Activated T-helper 17 cell treated with anti-CD3 and anti-CD28 coated beads, Interleukin-2, amount 50 U/mL, for 72 hours (primary cell): ENCODE measurements around the gene HNF1A. TPM values are rescaled to one million over a fixed set of nuclear protein-coding genes. Genes with fewer than 3 reads are reported as not detected.
A peak's percentile ranks its signal among the peaks of the same experiment; 100 is the strongest.

Experiments used
- ATAC-seq: fragments of 150-1000 bp; cut with Tn5 transposase; replicated peaks from 2 replicates; pipeline ENCODE4 v1.10.0; 2021; ENCODE audit warnings: mild to moderate bottlenecking, moderate library complexity
- H3K27ac Mint-ChIP-seq: one replicate; pipeline ENCODE4 v1.8.0; 2022; ENCODE audit warnings: mixed read lengths
- H3K27me3 Mint-ChIP-seq: one replicate; pipeline ENCODE4 v1.8.0; 2022; ENCODE audit warnings: mixed read lengths
- H3K36me3 Mint-ChIP-seq: one replicate; pipeline ENCODE4 v1.8.0; 2022; ENCODE audit warnings: low read depth, mild to moderate bottlenecking, mixed read lengths
- H3K4me1 Mint-ChIP-seq: one replicate; pipeline ENCODE4 v1.8.0; 2022; ENCODE audit warnings: mixed read lengths
- H3K4me3 Mint-ChIP-seq: one replicate; pipeline ENCODE4 v1.8.0; 2022; ENCODE audit warnings: mild to moderate bottlenecking, mixed read lengths
- H3K9me3 Mint-ChIP-seq: one replicate; pipeline ENCODE4 v1.8.0; 2022; ENCODE audit warnings: mixed read lengths
- total RNA-seq, 2 donors: library from RNA; stranded (reverse); gene quantifications; one replicate each; pipeline ENCODE4 v1.2.3, GENCODE V29; 2022

The HNF1A gene
- total RNA-seq, 2 donors from 2014 or later = not detected

GRCh38 chr12:121003650-121004049 is 25.3 kb downstream of the HNF1A start:
- Mint-ChIP-seq H3K9me3 (no peaks in the 10 kb centered on the region), H3K36me3 (peaks cover 66% of the 10 kb centered on the region), H3K4me3 (no peak overlapping the region), H3K27me3 (no peaks in the 10 kb centered on the region), H3K27ac (no peak overlapping the region), H3K4me1 (no peaks in the 10 kb centered on the region)
- ATAC-seq = no peak

- Mint-ChIP-seq H3K27me3 (no peaks in the 10 kb centered on the region), H3K9me3 (no peaks in the 10 kb centered on the region), H3K4me1 (no peaks in the 10 kb centered on the region), H3K36me3 (peaks cover 73% of the 10 kb centered on the region), H3K27ac (peak overlapping the region; percentile 15), H3K4me3 (no peak overlapping the region)
- ATAC-seq = no peak
Measured at GRCh38 chr12:121004253-121004815, 26.0 kb downstream of the HNF1A start.

- no peaks in the 10 kb centered on the region for H3K27me3 Mint-ChIP-seq
- no peak overlapping the region for H3K4me3 Mint-ChIP-seq
- no peaks in the 10 kb centered on the region for H3K9me3 Mint-ChIP-seq
- H3K27ac Mint-ChIP-seq = no peak overlapping the region
- peaks cover 83% of the 10 kb centered on the region for H3K36me3 Mint-ChIP-seq
- ATAC-seq = peak; percentile 66
- H3K4me1 Mint-ChIP-seq = no peaks in the 10 kb centered on the region
Measured at GRCh38 chr12:121005346-121005815, 27.0 kb downstream of the HNF1A start.

DNA sequence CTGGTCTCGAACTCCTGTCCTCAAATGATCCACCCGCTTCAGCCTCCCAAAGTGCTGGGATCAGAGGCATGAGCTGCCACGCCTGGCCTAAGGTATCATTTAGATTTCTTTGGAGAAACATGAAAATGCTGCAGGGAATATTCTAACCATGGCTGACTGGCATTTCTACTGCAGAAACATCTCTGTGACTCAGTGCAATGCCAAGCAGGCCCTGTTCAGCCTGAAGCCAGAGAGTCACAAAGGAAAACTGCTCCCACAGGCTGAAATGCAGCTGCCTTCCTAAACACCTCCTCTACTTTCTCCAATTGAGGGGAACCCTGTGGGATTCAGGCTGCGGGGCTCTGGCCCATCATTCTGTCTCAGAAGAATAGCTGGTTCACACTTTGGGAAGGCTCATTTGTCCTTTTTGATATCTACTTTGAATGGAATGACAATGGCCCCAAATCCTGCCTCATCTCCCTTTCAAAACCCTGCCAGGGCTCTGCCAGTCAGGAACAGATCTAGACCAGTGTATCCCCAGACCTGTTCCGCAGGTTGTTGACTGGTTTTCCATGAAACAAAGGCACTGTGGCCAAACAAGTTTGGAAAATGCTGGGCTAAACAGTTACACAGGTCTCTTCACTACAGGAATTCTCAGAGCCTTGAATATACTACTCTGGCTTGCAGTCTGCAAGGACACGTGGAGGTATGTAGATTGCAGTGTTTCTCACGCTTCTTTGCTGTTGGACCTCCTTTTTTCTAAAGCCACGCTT is 30.2 kb downstream of the HNF1A start:
- H3K27me3 Mint-ChIP-seq = no peaks in the 10 kb centered on the region
- no peaks in the 10 kb centered on the region for H3K9me3 Mint-ChIP-seq
- peaks cover 92% of the 10 kb centered on the region for H3K36me3 Mint-ChIP-seq
- no peak overlapping the region for H3K27ac Mint-ChIP-seq
- H3K4me3 Mint-ChIP-seq = no peak overlapping the region
- peaks cover 7% of the 10 kb centered on the region for H3K4me1 Mint-ChIP-seq
- no peak for ATAC-seq

DNA sequence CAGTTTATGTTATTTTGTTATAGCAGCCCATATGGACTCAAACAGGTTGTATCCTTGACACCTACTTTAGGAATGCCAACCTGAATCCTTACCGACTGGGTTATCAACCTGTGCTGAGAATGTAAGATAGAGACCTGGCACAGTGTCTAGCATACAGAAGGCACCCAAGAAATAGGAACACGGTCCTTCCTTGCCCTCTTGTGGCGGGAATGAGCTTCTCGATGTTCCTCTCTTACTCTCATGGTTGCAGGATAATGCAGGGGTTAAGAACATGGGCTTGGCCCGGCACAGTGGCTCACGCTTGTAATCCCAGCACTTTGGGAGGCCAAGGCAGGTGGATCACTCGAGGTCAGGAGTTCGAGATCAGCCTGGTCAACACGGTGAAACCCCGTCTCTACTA is 31.4 kb downstream of the HNF1A start:
- H3K9me3 Mint-ChIP-seq = no peaks in the 10 kb centered on the region
- peaks cover 10% of the 10 kb centered on the region for H3K4me1 Mint-ChIP-seq
- ATAC-seq = no peak
- no peak overlapping the region for H3K27ac Mint-ChIP-seq
- no peaks in the 10 kb centered on the region for H3K27me3 Mint-ChIP-seq
- peaks cover 82% of the 10 kb centered on the region for H3K36me3 Mint-ChIP-seq
- H3K4me3 Mint-ChIP-seq = no peak overlapping the region

- Mint-ChIP-seq H3K9me3 (no peaks in the 10 kb centered on the region), H3K4me1 (peaks cover 16% of the 10 kb centered on the region), H3K27me3 (no peaks in the 10 kb centered on the region), H3K4me3 (no peak overlapping the region), H3K27ac (no peak overlapping the region), H3K36me3 (peaks cover 71% of the 10 kb centered on the region)
- no peak for ATAC-seq
Measured at GRCh38 chr12:121010860-121011259, 32.5 kb downstream of the HNF1A start.

DNA sequence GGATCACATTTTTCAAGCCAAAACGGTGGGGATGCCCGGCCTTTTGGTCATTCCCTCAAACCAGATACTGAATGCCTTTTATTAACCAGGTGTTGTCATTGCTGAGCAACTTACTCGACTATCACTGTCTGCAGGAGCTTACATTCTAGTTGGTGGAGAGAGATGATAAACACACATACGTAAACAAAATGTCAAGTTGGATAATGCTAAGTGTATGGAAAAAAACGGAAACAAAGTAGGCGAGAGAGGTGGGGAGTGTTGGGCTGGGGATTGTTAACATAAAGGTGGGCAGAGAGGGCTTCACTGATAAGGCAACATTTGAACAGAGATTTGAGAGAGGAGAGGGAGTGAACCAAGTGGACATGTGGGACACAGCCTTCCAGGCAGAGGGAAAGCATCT is 33.5 kb downstream of the HNF1A start:
- Mint-ChIP-seq H3K27me3 (no peaks in the 10 kb centered on the region), H3K4me1 (peaks cover 16% of the 10 kb centered on the region), H3K27ac (peak overlapping the region; percentile 59), H3K9me3 (no peaks in the 10 kb centered on the region), H3K36me3 (peaks cover 64% of the 10 kb centered on the region), H3K4me3 (no peak overlapping the region)
- ATAC-seq = no peak

- Mint-ChIP-seq H3K9me3 (no peaks in the 10 kb centered on the region), H3K27me3 (no peaks in the 10 kb centered on the region), H3K4me3 (no peak overlapping the region), H3K27ac (no peak overlapping the region), H3K36me3 (peaks cover 46% of the 10 kb centered on the region), H3K4me1 (peaks cover 16% of the 10 kb centered on the region)
- ATAC-seq = no peak
Measured at GRCh38 chr12:121013715-121014114, 35.4 kb downstream of the HNF1A start.

DNA sequence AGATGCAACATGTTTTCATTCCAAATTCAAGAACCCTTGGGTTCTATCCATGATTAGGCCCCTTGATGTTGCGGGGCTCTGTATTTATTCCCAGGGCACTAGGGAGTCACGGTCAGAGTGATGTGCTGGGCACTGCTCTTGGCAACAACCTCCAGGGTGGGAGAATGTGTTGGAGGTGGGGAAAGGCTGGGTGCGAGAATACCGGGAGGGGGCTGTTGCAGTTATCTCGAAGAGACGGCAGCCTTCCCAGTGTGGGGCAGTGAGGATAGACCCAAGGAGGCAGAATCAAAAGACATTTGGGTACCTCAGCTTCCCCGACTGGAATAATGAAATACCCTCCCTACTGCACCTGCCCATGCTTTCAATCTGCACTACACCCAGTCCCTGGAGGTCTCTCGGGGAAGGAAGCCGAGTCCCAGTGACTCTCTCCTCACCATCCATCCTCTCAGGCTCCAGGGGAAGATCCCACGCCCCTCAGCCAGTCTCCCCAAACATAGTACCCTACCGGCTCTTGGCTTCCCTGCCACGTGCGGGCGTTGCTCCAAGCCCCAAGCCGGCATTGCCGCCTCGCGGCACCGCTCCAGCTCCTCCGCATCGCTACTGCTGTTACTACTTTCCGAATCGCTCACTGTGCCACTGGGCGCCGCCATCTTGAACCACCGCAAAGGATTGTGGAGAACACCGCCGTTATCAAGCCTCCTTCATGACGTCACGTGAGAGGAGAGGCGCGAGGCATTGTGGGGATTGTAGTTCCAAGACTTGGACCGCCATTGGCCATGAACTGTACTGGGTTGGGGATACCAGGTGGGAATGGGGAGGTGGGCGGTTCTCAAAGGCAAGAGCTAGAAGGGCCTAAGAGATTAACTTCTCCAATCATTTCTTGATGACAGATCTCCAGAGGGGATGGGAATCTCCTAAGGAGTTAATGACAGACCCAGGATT is 37.8 kb downstream of the HNF1A start, which contains the start of gene C12orf43:
Gene C12orf43, minus strand, starts transcription at position 663 of the 942 bp plus-strand sequence. Its CDS starts 13 bp downstream, at position 650.
- Mint-ChIP-seq H3K4me1 (peaks cover 16% of the 10 kb centered on the region), H3K27ac (peak within 1 kb of the TSS; percentile 93), H3K27me3 (no peaks in the 10 kb centered on the region), H3K9me3 (no peaks in the 10 kb centered on the region), H3K4me3 (peak within 1 kb of the TSS; percentile 94), H3K36me3 (peaks cover 22% of the 10 kb centered on the region)
- peak; percentile 100 for ATAC-seq

DNA sequence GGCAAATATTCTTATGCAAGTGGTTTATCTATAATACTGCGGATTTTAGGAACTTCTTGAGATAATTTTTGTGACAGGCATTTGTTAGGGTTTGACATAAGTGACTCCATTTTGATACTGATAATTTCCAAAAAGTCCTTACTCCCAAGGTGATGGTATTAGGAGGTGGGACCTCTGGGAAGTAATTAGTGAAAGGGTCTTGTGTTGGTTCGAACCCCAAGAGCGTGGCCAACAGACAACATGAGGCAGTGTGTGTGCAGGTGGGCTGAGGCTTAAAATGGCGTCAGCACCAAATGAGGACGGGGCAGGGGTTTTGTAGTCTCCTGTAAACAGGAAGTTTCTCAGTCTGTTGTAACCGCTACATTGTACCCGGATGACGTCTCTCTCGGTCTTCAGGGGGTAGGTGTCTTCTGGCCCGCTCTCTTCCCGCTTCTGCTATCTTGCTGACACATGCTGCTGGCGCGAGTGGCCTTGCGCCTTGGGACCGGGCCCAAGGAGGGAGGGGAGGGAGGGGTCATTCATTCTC is 39.7 kb downstream of the HNF1A start:
- ATAC-seq = no peak
- H3K36me3 Mint-ChIP-seq = peaks cover 13% of the 10 kb centered on the region
- H3K9me3 Mint-ChIP-seq = no peaks in the 10 kb centered on the region
- no peaks in the 10 kb centered on the region for H3K27me3 Mint-ChIP-seq
- H3K27ac Mint-ChIP-seq = no peak overlapping the region
- H3K4me1 Mint-ChIP-seq = peaks cover 9% of the 10 kb centered on the region
- H3K4me3 Mint-ChIP-seq = no peak overlapping the region

- Mint-ChIP-seq H3K36me3 (peaks cover 15% of the 10 kb centered on the region), H3K27ac (no peak overlapping the region), H3K4me1 (peaks cover 9% of the 10 kb centered on the region), H3K9me3 (no peaks in the 10 kb centered on the region), H3K4me3 (no peak overlapping the region), H3K27me3 (no peaks in the 10 kb centered on the region)
- ATAC-seq = no peak
Measured at GRCh38 chr12:121018860-121019617, 40.7 kb downstream of the HNF1A start.

DNA sequence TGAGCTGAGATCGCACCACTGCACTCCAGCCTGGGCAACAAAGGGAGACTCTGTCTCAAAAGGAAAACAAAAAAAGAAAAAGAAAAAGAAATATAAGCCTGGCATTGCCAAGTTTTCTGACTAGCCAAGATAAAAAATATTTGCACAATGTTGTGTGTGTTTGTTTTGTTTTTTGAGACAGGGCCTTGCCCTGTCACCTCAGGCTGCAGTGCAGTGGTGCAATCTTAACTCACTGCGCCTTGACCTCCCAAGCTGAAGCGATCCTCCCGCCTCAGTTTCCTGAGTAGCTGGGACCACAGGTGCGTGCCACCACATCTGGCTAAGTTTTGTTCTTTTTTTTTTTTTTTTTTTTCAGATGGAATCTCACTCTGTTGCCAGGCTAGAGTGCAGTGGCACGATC is 43.4 kb downstream of the HNF1A start:
- Mint-ChIP-seq H3K36me3 (peaks cover 26% of the 10 kb centered on the region), H3K27me3 (no peaks in the 10 kb centered on the region), H3K4me3 (no peak overlapping the region), H3K27ac (no peak overlapping the region), H3K9me3 (no peaks in the 10 kb centered on the region), H3K4me1 (no peaks in the 10 kb centered on the region)
- no peak for ATAC-seq

DNA sequence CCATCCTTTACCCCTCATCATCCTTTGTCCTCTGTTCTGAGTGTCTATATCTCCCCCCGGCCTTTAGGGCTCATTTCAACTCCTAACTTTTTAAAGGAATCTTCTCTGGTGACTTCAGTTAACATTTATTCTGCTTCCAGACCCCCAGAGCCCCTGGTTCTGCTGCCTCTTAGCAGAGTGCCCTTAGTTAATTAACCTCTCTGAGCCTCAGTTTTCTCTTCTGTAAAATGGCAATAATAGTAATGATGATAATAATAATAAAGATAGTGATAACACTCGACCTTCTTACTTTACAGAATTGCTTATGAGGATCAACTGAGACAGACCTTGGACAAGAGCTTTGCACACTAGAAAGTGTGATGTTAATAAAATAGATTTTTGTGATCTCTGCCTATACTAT is 44.4 kb downstream of the HNF1A start:
- ATAC-seq = no peak
- no peaks in the 10 kb centered on the region for H3K27me3 Mint-ChIP-seq
- no peak overlapping the region for H3K4me3 Mint-ChIP-seq
- H3K27ac Mint-ChIP-seq = peak overlapping the region; percentile 36
- H3K9me3 Mint-ChIP-seq = no peaks in the 10 kb centered on the region
- no peaks in the 10 kb centered on the region for H3K4me1 Mint-ChIP-seq
- peaks cover 26% of the 10 kb centered on the region for H3K36me3 Mint-ChIP-seq

DNA sequence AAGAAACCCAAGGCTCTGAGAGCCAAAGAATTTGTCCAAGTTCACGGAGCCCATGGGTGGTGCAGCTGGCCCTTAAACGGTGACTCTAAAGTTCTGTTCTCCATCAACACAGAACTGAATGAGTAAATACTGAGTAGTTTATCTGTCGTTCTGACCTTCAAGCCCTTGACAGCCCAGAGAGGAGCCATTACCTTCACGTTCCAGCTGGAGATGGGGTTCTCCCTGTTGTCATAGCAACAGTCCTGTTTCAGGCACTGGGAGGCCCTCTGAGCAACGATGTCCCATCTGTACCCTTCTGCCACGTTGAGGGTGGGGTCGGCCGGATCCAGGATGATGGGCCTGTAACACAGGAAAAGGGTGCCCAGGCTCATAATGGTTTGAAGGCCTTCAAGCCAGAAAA is 45.5 kb downstream of the HNF1A start:
- Mint-ChIP-seq H3K36me3 (peaks cover 26% of the 10 kb centered on the region), H3K4me3 (no peak overlapping the region), H3K4me1 (no peaks in the 10 kb centered on the region), H3K27ac (no peak overlapping the region), H3K9me3 (no peaks in the 10 kb centered on the region), H3K27me3 (no peaks in the 10 kb centered on the region)
- no peak for ATAC-seq
